GM12874 (cell line): Measurements from ENCODE around the gene PGM3.

Experiments used
- TF ChIP-seq, protein P1 (sequence below): IDR thresholded peaks from 2 replicates; pipeline ENCODE4 v1.5.1; 2011; ENCODE audit warnings: low read depth, mild to moderate bottlenecking, control low read depth, low read length, moderate library complexity; ENCODE audit not compliant: insufficient read depth

Gene PGM3

DNA sequence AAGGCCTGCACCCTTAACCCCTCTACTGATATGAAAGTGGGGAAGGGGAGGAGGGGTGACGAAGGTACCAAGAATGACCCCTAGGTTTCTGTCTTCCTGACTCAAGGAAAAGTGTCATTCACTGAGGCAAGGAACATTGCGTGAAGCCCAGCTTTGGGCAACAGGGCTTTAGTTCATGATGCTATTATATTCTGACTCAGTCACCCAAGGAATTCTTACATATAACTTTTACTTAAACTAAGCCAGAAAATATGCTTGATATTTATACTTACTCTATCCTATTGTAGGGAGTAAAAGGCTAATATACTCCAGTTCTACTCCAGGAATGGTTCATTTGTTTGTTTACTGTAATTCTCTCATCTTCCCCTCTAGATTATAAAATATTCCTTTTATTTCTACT, 65.1 kb downstream of the PGM3 start:
- TF ChIP-seq, protein P1, sequence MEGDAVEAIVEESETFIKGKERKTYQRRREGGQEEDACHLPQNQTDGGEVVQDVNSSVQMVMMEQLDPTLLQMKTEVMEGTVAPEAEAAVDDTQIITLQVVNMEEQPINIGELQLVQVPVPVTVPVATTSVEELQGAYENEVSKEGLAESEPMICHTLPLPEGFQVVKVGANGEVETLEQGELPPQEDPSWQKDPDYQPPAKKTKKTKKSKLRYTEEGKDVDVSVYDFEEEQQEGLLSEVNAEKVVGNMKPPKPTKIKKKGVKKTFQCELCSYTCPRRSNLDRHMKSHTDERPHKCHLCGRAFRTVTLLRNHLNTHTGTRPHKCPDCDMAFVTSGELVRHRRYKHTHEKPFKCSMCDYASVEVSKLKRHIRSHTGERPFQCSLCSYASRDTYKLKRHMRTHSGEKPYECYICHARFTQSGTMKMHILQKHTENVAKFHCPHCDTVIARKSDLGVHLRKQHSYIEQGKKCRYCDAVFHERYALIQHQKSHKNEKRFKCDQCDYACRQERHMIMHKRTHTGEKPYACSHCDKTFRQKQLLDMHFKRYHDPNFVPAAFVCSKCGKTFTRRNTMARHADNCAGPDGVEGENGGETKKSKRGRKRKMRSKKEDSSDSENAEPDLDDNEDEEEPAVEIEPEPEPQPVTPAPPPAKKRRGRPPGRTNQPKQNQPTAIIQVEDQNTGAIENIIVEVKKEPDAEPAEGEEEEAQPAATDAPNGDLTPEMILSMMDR, result no peak

DNA sequence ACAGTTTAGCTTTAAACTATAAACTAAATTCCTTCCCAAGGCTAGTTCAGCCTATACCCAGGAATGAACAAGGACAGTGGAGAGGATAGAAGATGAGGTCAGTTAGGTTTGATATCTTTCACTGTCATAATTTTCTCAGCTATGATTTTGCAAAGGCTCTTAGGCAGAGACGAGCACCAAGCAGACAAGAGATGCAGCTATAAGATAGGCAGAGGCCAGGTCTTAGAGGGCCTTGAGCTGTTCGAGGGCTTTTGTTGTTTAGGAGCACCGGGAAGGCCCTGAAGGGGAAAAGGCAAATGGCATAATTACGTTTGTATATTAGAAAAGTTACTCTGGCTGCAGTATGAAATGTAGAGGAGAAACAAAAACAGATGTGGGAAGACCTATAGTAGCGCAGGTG, 65.8 kb downstream of the PGM3 start:
- TF ChIP-seq, protein P1, result no peak

- TF ChIP-seq, protein P1, result no peak
Observed at GRCh38 chr6:83126807-83127206, 66.3 kb downstream of the PGM3 start.

GRCh38 chr6:83126223-83126622, 66.8 kb downstream of the PGM3 start:
- TF ChIP-seq, protein P1, result no peak

GRCh38 chr6:83125425-83125824, 67.6 kb downstream of the PGM3 start:
- TF ChIP-seq, protein P1, result no peak

DNA sequence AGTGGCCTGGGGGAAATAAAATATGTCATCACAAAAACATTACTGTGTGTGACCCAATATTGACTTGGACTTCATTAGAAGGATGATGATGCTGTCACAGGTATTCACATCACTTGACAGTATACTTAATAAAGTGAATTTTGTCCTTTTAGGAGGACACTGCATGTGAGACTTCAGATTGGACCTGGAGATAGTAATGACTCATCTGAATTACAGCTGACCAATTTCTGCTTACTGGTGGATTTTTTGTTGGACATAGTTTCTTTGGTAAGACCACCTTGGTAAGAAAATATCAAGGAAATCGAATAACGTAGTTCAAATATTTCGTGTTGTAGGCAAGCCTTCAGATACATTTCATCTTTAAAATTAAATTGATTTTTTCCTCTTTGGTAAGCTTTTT, 68.5 kb downstream of the PGM3 start:
- TF ChIP-seq, protein P1, result no peak

DNA sequence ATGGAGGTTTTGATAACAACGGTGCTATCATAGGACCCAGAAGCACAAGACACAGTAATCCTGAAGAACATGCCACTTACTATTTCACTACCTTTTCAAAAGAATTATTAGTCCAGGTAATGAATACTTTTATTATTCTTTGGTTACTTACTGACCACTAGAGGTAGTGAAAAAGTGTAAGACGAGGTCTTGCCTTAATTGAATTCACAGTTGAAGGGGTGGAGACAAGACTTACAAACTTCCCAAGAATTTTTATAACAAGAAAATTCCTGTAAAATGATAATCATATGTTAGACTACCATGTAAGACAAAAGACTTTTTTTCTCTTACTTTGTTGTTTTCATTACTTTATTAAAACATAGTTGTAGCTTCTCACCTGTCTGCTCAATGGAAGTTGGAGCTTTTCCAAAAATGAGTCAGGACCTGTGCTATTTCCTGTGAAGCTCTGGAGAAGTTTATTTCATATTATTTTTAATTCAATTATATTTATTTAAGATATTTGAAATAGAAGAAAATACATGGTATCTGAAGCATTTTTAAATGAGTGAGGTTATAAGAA, 73.2 kb downstream of the PGM3 start:
- TF ChIP-seq, protein P1, result no peak
